H9 (cell line): ENCODE results near the gene MSMP. TPM values are rescaled to one million over a fixed set of nuclear protein-coding genes. Genes with fewer than 3 reads are reported as not detected.
A peak's percentile ranks its signal among the peaks of the same experiment; 100 is the strongest.

Experiments
- DNase-seq: peaks from one replicate; pipeline ENCODE4 v3.0.0-alpha.2; 2017
- H2AFZ ChIP-seq: one replicate; pipeline ENCODE4 v1.6.1; 2013; ENCODE audit warnings: mild to moderate bottlenecking, low read length, control low read depth, moderate library complexity
- H2AK5ac ChIP-seq: 2 replicates; pipeline ENCODE4 v1.6.1; 2013; ENCODE audit warnings: low read length, control low read depth, mixed read lengths; ENCODE audit not compliant: insufficient read length
- H2BK120ac ChIP-seq: one replicate; pipeline ENCODE4 v1.6.1; 2013; ENCODE audit warnings: low read depth, mild to moderate bottlenecking, low read length, control low read depth, inconsistent platforms; ENCODE audit not compliant: poor library complexity, severe bottlenecking
- H2BK12ac ChIP-seq: 2 replicates; pipeline ENCODE4 v1.6.1; 2013; ENCODE audit warnings: low read length, control low read depth, mixed read lengths, low read depth; ENCODE audit not compliant: insufficient read length
- H2BK15ac ChIP-seq: 2 replicates; pipeline ENCODE4 v1.6.1; 2013; ENCODE audit warnings: low read depth, low read length, control low read depth
- H2BK20ac ChIP-seq: one replicate; pipeline ENCODE4 v1.6.1; 2013; ENCODE audit warnings: low read depth, mild to moderate bottlenecking, low read length, control low read depth, inconsistent platforms; ENCODE audit not compliant: poor library complexity, severe bottlenecking
- H2BK5ac ChIP-seq: 2 replicates; pipeline ENCODE4 v1.6.1; 2013; ENCODE audit warnings: low read length, control low read depth, mixed read lengths; ENCODE audit not compliant: insufficient read length
- H3K14ac ChIP-seq: 2 replicates; pipeline ENCODE4 v1.6.1; 2013; ENCODE audit warnings: low read length, control low read depth; ENCODE audit not compliant: insufficient read depth
- H3K18ac ChIP-seq: 2 replicates; pipeline ENCODE4 v1.6.1; 2013; ENCODE audit warnings: low read depth, mild to moderate bottlenecking, mixed read lengths, low read length, control low read depth; ENCODE audit not compliant: insufficient read length
- H3K23ac ChIP-seq: 2 replicates; pipeline ENCODE4 v1.6.1; 2013; ENCODE audit warnings: low read length, control low read depth, mixed read lengths, low read depth; ENCODE audit not compliant: insufficient read length
- H3K23me2 ChIP-seq: 2 replicates; pipeline ENCODE4 v1.6.1; 2013; ENCODE audit warnings: low read depth, mild to moderate bottlenecking, mixed read lengths, low read length, control low read depth; ENCODE audit not compliant: insufficient read length, poor library complexity, severe bottlenecking
- H3K27ac ChIP-seq: 2 replicates; pipeline ENCODE4 v1.5.1; 2013; ENCODE audit warnings: low read length, control low read depth, mixed read lengths, low read depth; ENCODE audit not compliant: insufficient read length
- H3K27me3 ChIP-seq: 2 replicates; pipeline ENCODE4 v1.6.1; 2013; ENCODE audit warnings: low read length, control low read depth, inconsistent platforms; ENCODE audit not compliant: insufficient read depth
- H3K4ac ChIP-seq: 2 replicates; pipeline ENCODE4 v1.6.1; 2013; ENCODE audit warnings: low read depth, mild to moderate bottlenecking, control low read depth, inconsistent platforms, low read length, moderate library complexity
- H3K4me1 ChIP-seq: 2 replicates; pipeline ENCODE4 v1.6.1; 2013; ENCODE audit warnings: low read length, control low read depth, inconsistent platforms; ENCODE audit not compliant: insufficient read depth
- H3K4me2 ChIP-seq: 2 replicates; pipeline ENCODE4 v1.6.1; 2013; ENCODE audit warnings: low read length, control low read depth, mixed read lengths; ENCODE audit not compliant: insufficient read length, insufficient read depth
- H3K56ac ChIP-seq: 2 replicates; pipeline ENCODE4 v1.6.1; 2013; ENCODE audit warnings: low read depth, mild to moderate bottlenecking, mixed read lengths, low read length, control low read depth; ENCODE audit not compliant: insufficient read length
- H3K79me1 ChIP-seq: 2 replicates; pipeline ENCODE4 v1.6.1; 2013; ENCODE audit warnings: low read depth, mild to moderate bottlenecking, moderate library complexity, low read length, control low read depth, inconsistent platforms; ENCODE audit not compliant: insufficient read depth, poor library complexity, severe bottlenecking
- H3K79me2 ChIP-seq: 2 replicates; pipeline ENCODE4 v1.6.1; 2013; ENCODE audit warnings: low read length, control low read depth, inconsistent platforms; ENCODE audit not compliant: insufficient read depth
- H3K9ac ChIP-seq: 2 replicates; pipeline ENCODE4 v1.6.1; 2013; ENCODE audit warnings: low read length, control low read depth, mixed read lengths; ENCODE audit not compliant: insufficient read length; ENCODE audit errors: extremely low read depth
- H3K9me3 ChIP-seq: one replicate; pipeline ENCODE4 v1.6.1; 2013; ENCODE audit warnings: low read depth, low read length, inconsistent platforms; ENCODE audit not compliant: control insufficient read depth
- H3T11ph ChIP-seq: one replicate; pipeline ENCODE4 v1.6.1; 2013; ENCODE audit warnings: mild to moderate bottlenecking, low read length, control low read depth, inconsistent platforms
- H4K20me1 ChIP-seq: one replicate; pipeline ENCODE4 v1.6.1; 2013; ENCODE audit not compliant: control insufficient read depth, insufficient read length, insufficient read depth
- H4K5ac ChIP-seq: 2 replicates; pipeline ENCODE4 v1.6.1; 2013; ENCODE audit warnings: low read depth, mild to moderate bottlenecking, mixed read lengths, low read length, control low read depth; ENCODE audit not compliant: insufficient read length
- H4K8ac ChIP-seq: replicated peaks from 2 replicates; pipeline ENCODE4 v1.6.1; 2013; ENCODE audit warnings: low read length, control low read depth, mixed read lengths, low read depth; ENCODE audit not compliant: insufficient read length
- H4K91ac ChIP-seq: 2 replicates; pipeline ENCODE4 v1.6.1; 2013; ENCODE audit warnings: low read depth, mild to moderate bottlenecking, moderate library complexity, mixed read lengths, low read length, control low read depth; ENCODE audit not compliant: insufficient read length
- H3K27ac Mint-ChIP-seq, 3 experiments: 2 replicates in 2 of 3; 3 replicates in 1 of 3; pipeline ENCODE4 v1.8.0; 2020 to 2021; ENCODE audit warnings: mixed read lengths in 3 of 3, mild to moderate bottlenecking in 1 of 3, moderate library complexity in 1 of 3
- H3K27me3 Mint-ChIP-seq: 2 replicates; pipeline ENCODE4 v1.8.0; 2021; ENCODE audit warnings: low read depth, mild to moderate bottlenecking, moderate library complexity, mixed read lengths
- H3K36me3 Mint-ChIP-seq, 3 experiments: 2 replicates in 2 of 3; 3 replicates in 1 of 3; pipeline ENCODE4 v1.8.0; 2020 to 2021; ENCODE audit warnings: low read depth in 3 of 3, mixed read lengths in 3 of 3; ENCODE audit not compliant: insufficient read depth in 1 of 3
- H3K4me1 Mint-ChIP-seq, 2 experiments: 2 replicates each; pipeline ENCODE4 v1.8.0; 2020; ENCODE audit warnings: mixed read lengths in 2 of 2
- H3K4me3 Mint-ChIP-seq, 2 experiments: 2 replicates in 1 of 2; 3 replicates in 1 of 2; pipeline ENCODE4 v1.8.0; 2020 to 2021; ENCODE audit warnings: mild to moderate bottlenecking in 2 of 2, mixed read lengths in 2 of 2, moderate library complexity in 1 of 2
- H3K9me3 Mint-ChIP-seq, 2 experiments: 2 replicates in 1 of 2; 3 replicates in 1 of 2; pipeline ENCODE4 v1.8.0; 2020; ENCODE audit warnings: mild to moderate bottlenecking in 2 of 2, mixed read lengths in 2 of 2, moderate library complexity in 1 of 2
- CTCF ChIP-seq: fragments of 200-600 bp; sonication (generic); conservative IDR thresholded peaks from 3 replicates; pipeline ENCODE4 v1.8.0; 2021; ENCODE audit warnings: antibody characterized with exemption, mild to moderate bottlenecking
- WGBS: extraction: QIAGEN DNeasy Blood & Tissue Kit; methylation state at CpG from one replicate; pipeline ENCODE4 v1.1.7; 2013; ENCODE audit warnings: missing lambda C conversion rate, low lambda C conversion rate, mixed read lengths; ENCODE audit not compliant: insufficient read length; ENCODE audit errors: extremely low coverage; 5-methylcytosine and 5-hydroxymethylcytosine counted together
- total RNA-seq: library from RNA; stranded (reverse); gene quantifications from 2 replicates; pipeline ENCODE4 v1.2.1, GENCODE V29; 2021

The MSMP gene
- total RNA-seq, 1 experiment from 2014 or later, result 0.83 TPM

DNA sequence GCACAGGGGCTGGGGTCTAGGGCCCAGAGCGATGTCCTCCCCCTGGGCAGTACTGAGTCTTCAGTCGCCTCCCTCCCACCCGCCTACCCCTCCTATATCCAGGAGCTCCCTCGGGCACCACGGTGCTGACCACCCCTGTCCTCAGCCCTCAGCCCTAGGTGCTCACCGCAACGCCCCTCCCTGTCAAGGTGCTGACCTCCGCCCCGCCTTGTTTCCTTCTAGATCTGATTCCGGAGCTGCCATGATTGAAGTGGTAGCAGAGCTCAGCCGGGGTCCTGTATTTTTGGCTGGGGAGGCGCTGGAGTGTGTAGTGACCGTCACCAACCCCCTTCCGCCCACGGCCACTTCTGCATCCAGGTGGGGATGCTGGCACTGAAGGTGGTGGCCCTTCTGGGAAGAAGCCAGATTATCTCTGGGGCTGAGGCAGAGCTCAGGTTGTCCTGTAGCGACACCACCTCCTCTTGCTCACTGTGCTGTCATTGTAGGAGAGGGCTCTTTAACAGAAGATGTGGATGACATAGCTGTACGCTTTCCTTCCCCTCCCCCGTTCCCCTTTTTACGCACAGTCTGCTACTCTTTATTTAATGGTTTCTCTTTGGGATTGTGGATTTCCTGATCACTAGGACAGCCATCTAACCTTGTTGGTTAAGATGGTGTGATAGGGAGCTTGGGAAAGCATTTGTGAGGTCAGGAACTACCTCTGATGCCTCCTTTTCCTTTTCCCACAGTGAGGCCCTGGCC lies 4.4 kb downstream of the MSMP start:
- Mint-ChIP-seq H3K9me3 (no peaks in the 10 kb centered on the region), H3K27me3 (no peaks in the 10 kb centered on the region), H3K27ac (peak overlapping the region; percentile 73 to 89 (median 74); a peak in 6 of 7 replicates), H3K36me3 (peaks cover 16 to 60% (median 51%) of the 10 kb centered on the region in 3 experiments; a peak in 6 of 7 replicates), H3K4me1 (peaks cover 28% of the 10 kb centered on the region in 2 experiments), H3K4me3 (peak overlapping the region; percentile 91 to 95)
- Histone ChIP-seq H4K20me1 (no peaks in the 10 kb centered on the region), H4K91ac (no peak overlapping the region), H2AFZ (no peak overlapping the region), H2BK5ac (no peak overlapping the region), H3K23me2 (peaks cover 18% of the 10 kb centered on the region), H3K14ac (peak overlapping the region; percentile 16; the same call in 1 of the 2 replicates), H3K79me2 (peaks cover 21% of the 10 kb centered on the region), H4K8ac (no peak overlapping the region), H2AK5ac (no peak overlapping the region), H3K9ac (peak overlapping the region; percentile 28), H3K18ac (no peak overlapping the region), H2BK12ac (no peak overlapping the region), H3K27ac (no peak overlapping the region), H3K4ac (no peak overlapping the region), H4K5ac (no peak overlapping the region), H3K27me3 (no peaks in the 10 kb centered on the region), H3K9me3 (no peaks in the 10 kb centered on the region), H3K79me1 (peaks cover 19% of the 10 kb centered on the region), H2BK120ac (no peak overlapping the region), H2BK15ac (no peak overlapping the region), H2BK20ac (no peak overlapping the region), H3K4me1 (peaks cover 3% of the 10 kb centered on the region; the same call in 1 of the 2 replicates), H3K23ac (no peak overlapping the region), H3T11ph (no peak overlapping the region), H3K56ac (no peak overlapping the region), H3K4me2 (peak overlapping the region; percentile 91)
- peak; percentile 51 for DNase-seq
- no CpG with 5 or more reads among the region's 19 CpGs for WGBS
- TF ChIP-seq CTCF, result no peak
